Measurements from ENCODE around the gene SMYD5. TPM values are rescaled to one million over a fixed set of nuclear protein-coding genes. Genes with fewer than 3 reads are reported as not detected.

The SMYD5 gene
- total and polyA plus RNA-seq, 2 experiments from 2014 or later, result 15.0 to 20.1 TPM

- H3K79me2 ChIP-seq (ENCODE audit: insufficient read depth), result peaks cover 12% of the 10 kb centered on the region
- no peaks in the 10 kb centered on the region for H3K9me3 ChIP-seq (ENCODE audit: low read depth)
- in situ Hi-C loops (cut with MboI), result no loop called here
- TF ChIP-seq EZH2phosphoT487 (IDR thresholded peaks at IDR 0.05; ENCODE audit: insufficient read depth, low read depth), result no peak
- TF ChIP-seq EZH2 (IDR thresholded peaks at IDR 0.05; ENCODE audit: insufficient read depth, poor library complexity, severe bottlenecking), result no peak
- no peak for DNase-seq
- 90% methylated on average over 16 to 17 of the region's 17 CpGs for WGBS, 2 experiments (ENCODE audit: low coverage in 1 of 2, low lambda C conversion rate in 2 of 2, missing lambda C conversion rate in 2 of 2)
- H3F3A ChIP-seq (ENCODE audit: insufficient read depth), result no peaks in the 10 kb centered on the region; the same call in 1 of the 2 replicates
- H4K20me1 ChIP-seq (ENCODE audit: insufficient read depth), result peaks cover 7% of the 10 kb centered on the region; the same call in 1 of the 2 replicates
- no peak overlapping the region for H3K4me3 ChIP-seq
- no peaks in the 10 kb centered on the region for H3K27me3 ChIP-seq (replicated peaks; ENCODE audit: insufficient read depth)
- H3K36me3 ChIP-seq (ENCODE audit: low read depth), result peaks cover 62% of the 10 kb centered on the region
- no peak overlapping the region for H2AFZ ChIP-seq
- H3K9ac ChIP-seq, result no peak overlapping the region
- H3K9me2 ChIP-seq (ENCODE audit: insufficient read depth), result no peaks in the 10 kb centered on the region
- H3K4me1 ChIP-seq (ENCODE audit: insufficient read depth), result no peaks in the 10 kb centered on the region
- no peak overlapping the region for H3K4me2 ChIP-seq (ENCODE audit: unreplicated experiment)
- no peak overlapping the region for H3K27ac ChIP-seq
Measured at GRCh38 chr2:73250872-73251846, 37.1 kb downstream of the SMYD5 start.

GRCh38 chr2:73252238-73253027 lies 38.4 kb downstream of the SMYD5 start:
- no peak overlapping the region for H3K27ac ChIP-seq
- WGBS, 2 experiments (ENCODE audit: low coverage in 1 of 2, low lambda C conversion rate in 2 of 2, missing lambda C conversion rate in 2 of 2), result 77 to 78% methylated on average over 17 of the region's 17 CpGs
- TF ChIP-seq EZH2phosphoT487 (IDR thresholded peaks at IDR 0.05; ENCODE audit: insufficient read depth, low read depth) (no peak), EZH2 (IDR thresholded peaks at IDR 0.05; ENCODE audit: insufficient read depth, poor library complexity, severe bottlenecking) (no peak)
- in situ Hi-C loops (cut with MboI), result no loop called here
- no peaks in the 10 kb centered on the region for H3K9me2 ChIP-seq (ENCODE audit: insufficient read depth)
- no peak overlapping the region for H2AFZ ChIP-seq
- H3K9ac ChIP-seq, result no peak overlapping the region
- no peaks in the 10 kb centered on the region for H3K9me3 ChIP-seq (ENCODE audit: low read depth)
- no peaks in the 10 kb centered on the region; the same call in 1 of the 2 replicates for H3F3A ChIP-seq (ENCODE audit: insufficient read depth)
- H3K4me2 ChIP-seq (ENCODE audit: unreplicated experiment), result no peak overlapping the region
- peaks cover 2% of the 10 kb centered on the region; the same call in 1 of the 2 replicates for H3K79me2 ChIP-seq (ENCODE audit: insufficient read depth)
- H3K4me3 ChIP-seq, result no peak overlapping the region
- DNase-seq, result no peak
- H4K20me1 ChIP-seq (ENCODE audit: insufficient read depth), result no peaks in the 10 kb centered on the region
- H3K4me1 ChIP-seq (ENCODE audit: insufficient read depth), result no peaks in the 10 kb centered on the region
- H3K36me3 ChIP-seq (ENCODE audit: low read depth), result peaks cover 50% of the 10 kb centered on the region
- no peaks in the 10 kb centered on the region for H3K27me3 ChIP-seq (replicated peaks; ENCODE audit: insufficient read depth)

- H3K36me3 ChIP-seq (ENCODE audit: low read depth), result peaks cover 40% of the 10 kb centered on the region
- WGBS, 2 experiments (ENCODE audit: low coverage in 1 of 2, low lambda C conversion rate in 2 of 2, missing lambda C conversion rate in 2 of 2), result 53 to 61% methylated on average over 2 of the region's 2 CpGs
- no peak overlapping the region for H2AFZ ChIP-seq
Measured at GRCh38 chr2:73253400-73253799, 39.4 kb downstream of the SMYD5 start.

GRCh38 chr2:73253901-73254300 lies 39.9 kb downstream of the SMYD5 start:
- no peaks in the 10 kb centered on the region for H3K9me3 ChIP-seq (ENCODE audit: low read depth)
- no peak overlapping the region for H3K9ac ChIP-seq
- H3K36me3 ChIP-seq (ENCODE audit: low read depth), result peaks cover 35% of the 10 kb centered on the region
- WGBS, 2 experiments (ENCODE audit: low coverage in 1 of 2, low lambda C conversion rate in 2 of 2, missing lambda C conversion rate in 2 of 2), result 100% methylated on average over 3 of the region's 3 CpGs
- no peak overlapping the region for H3K4me2 ChIP-seq (ENCODE audit: unreplicated experiment)
- H3K79me2 ChIP-seq (ENCODE audit: insufficient read depth), result no peaks in the 10 kb centered on the region
- H3K4me3 ChIP-seq, result no peak overlapping the region
- H3K9me2 ChIP-seq (ENCODE audit: insufficient read depth), result no peaks in the 10 kb centered on the region
- DNase-seq, result no peak
- no peak overlapping the region for H3K27ac ChIP-seq
- in situ Hi-C loops (cut with MboI), result no loop called here
- TF ChIP-seq EZH2phosphoT487 (IDR thresholded peaks at IDR 0.05; ENCODE audit: insufficient read depth, low read depth), result no peak
- no peak for TF ChIP-seq EZH2 (IDR thresholded peaks at IDR 0.05; ENCODE audit: insufficient read depth, poor library complexity, severe bottlenecking)
- no peaks in the 10 kb centered on the region for H4K20me1 ChIP-seq (ENCODE audit: insufficient read depth)
- no peaks in the 10 kb centered on the region; the same call in 1 of the 2 replicates for H3F3A ChIP-seq (ENCODE audit: insufficient read depth)
- H2AFZ ChIP-seq, result no peak overlapping the region
- H3K27me3 ChIP-seq (replicated peaks; ENCODE audit: insufficient read depth), result no peaks in the 10 kb centered on the region
- no peaks in the 10 kb centered on the region for H3K4me1 ChIP-seq (ENCODE audit: insufficient read depth)

More at GRCh38 chr2:73253400-73253799, 39.4 kb downstream of the SMYD5 start:
- Histone ChIP-seq H3K4me3 (no peak overlapping the region), H3K9me3 (ENCODE audit: low read depth) (no peaks in the 10 kb centered on the region), H3K9me2 (ENCODE audit: insufficient read depth) (no peaks in the 10 kb centered on the region), H3K79me2 (ENCODE audit: insufficient read depth) (no peaks in the 10 kb centered on the region), H3K9ac (no peak overlapping the region), H3K27me3 (replicated peaks; ENCODE audit: insufficient read depth) (no peaks in the 10 kb centered on the region), H3K4me2 (ENCODE audit: unreplicated experiment) (no peak overlapping the region), H3F3A (ENCODE audit: insufficient read depth) (no peaks in the 10 kb centered on the region; the same call in 1 of the 2 replicates), H3K4me1 (ENCODE audit: insufficient read depth) (no peaks in the 10 kb centered on the region), H4K20me1 (ENCODE audit: insufficient read depth) (no peaks in the 10 kb centered on the region), H3K27ac (no peak overlapping the region)
- no peak for TF ChIP-seq EZH2 (IDR thresholded peaks at IDR 0.05; ENCODE audit: insufficient read depth, poor library complexity, severe bottlenecking)
- no peak for TF ChIP-seq EZH2phosphoT487 (IDR thresholded peaks at IDR 0.05; ENCODE audit: insufficient read depth, low read depth)
- in situ Hi-C loops (cut with MboI), result no loop called here
- DNase-seq, result no peak
